Mucosa of rectum (tissue), 2 donors: Measurements from ENCODE around the gene NUBP2.

Source experiments
- H3K27ac ChIP-seq, 2 donors: one replicate each; pipeline ENCODE4 v1.7.0; 2013; ENCODE audit warnings: inconsistent platforms in 2 of 2, low read depth in 2 of 2, low read length in 2 of 2
- H3K27me3 ChIP-seq, 2 donors: one replicate each; pipeline ENCODE4 v1.7.0; 2013; ENCODE audit warnings: low read length in 2 of 2; ENCODE audit not compliant: control insufficient read depth in 2 of 2, insufficient read depth in 2 of 2
- H3K36me3 ChIP-seq, 2 donors: one replicate each; pipeline ENCODE4 v1.7.0; 2013; ENCODE audit warnings: low read length in 2 of 2; ENCODE audit not compliant: control insufficient read depth in 2 of 2, insufficient read depth in 2 of 2
- H3K4me1 ChIP-seq, 2 donors: one replicate each; pipeline ENCODE4 v1.7.0; 2013; ENCODE audit warnings: low read length in 2 of 2, mild to moderate bottlenecking in 1 of 2; ENCODE audit not compliant: control insufficient read depth in 2 of 2, insufficient read depth in 2 of 2
- H3K4me3 ChIP-seq, 2 donors: one replicate each; pipeline ENCODE4 v1.7.0; 2013; ENCODE audit warnings: low read length in 2 of 2
- H3K9ac ChIP-seq, 2 donors: one replicate each; pipeline ENCODE4 v1.7.0; 2013; ENCODE audit warnings: low read length in 2 of 2, low read depth in 1 of 2, mild to moderate bottlenecking in 1 of 2
- H3K9me3 ChIP-seq, 2 donors: one replicate each; pipeline ENCODE4 v1.7.0; 2013; ENCODE audit warnings: low read length in 2 of 2; ENCODE audit not compliant: control insufficient read depth in 2 of 2
- donor health status: healthy.
- donor health status: Normal muscosa, but diverticular disease.

Gene NUBP2

GRCh38 chr16:1782408-1783264 is at the start of gene NUBP2, which contains the start of gene SPSB3:
Gene NUBP2 (plus strand): TSS chr16:1782960. CDS start chr16:1783021, 61 bp downstream.
Gene SPSB3 (minus strand): TSS chr16:1782571. CDS start chr16:1781483, 1,088 bp downstream.
- H3K4me1 ChIP-seq, result peaks cover 15 to 17% of the 10 kb centered on the region in 2 donors
- peak within 1 kb of the TSS; percentile 80 to 86 for H3K27ac ChIP-seq
- H3K36me3 ChIP-seq, result peaks cover 11 to 19% of the 10 kb centered on the region in 2 donors
- peak within 1 kb of the TSS; percentile 79 to 85 for H3K4me3 ChIP-seq
- H3K27me3 ChIP-seq, result no peaks in the 10 kb centered on the region
- peak within 1 kb of the TSS; percentile 73 to 78 for H3K9ac ChIP-seq
- no peaks in the 10 kb centered on the region for H3K9me3 ChIP-seq

DNA sequence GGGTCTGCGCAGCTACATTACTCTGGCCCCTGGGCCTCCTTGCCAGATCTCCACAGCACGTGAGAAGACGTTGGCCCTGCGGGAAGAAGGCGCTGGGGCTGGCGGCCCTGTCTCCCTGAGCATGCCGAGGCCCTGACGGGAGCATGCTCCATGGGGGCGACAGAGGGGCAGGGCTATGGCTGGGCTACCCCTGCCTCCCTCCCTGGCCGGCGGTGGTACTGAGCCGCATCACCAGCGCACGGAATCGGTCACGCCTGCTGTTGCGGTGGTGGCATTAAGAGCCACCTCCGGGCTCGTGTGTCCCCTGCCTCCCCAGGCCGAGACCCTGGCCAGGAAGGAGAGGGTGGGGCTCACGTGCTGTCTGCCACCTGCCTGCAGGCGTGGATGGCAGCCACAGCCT is 48.6 kb upstream of the NUBP2 start:
- H3K27me3 ChIP-seq, result no peaks in the 10 kb centered on the region
- H3K4me3 ChIP-seq, result no peak overlapping the region
- H3K27ac ChIP-seq, result no peak overlapping the region
- no peak overlapping the region for H3K9ac ChIP-seq
- H3K4me1 ChIP-seq, result no peaks in the 10 kb centered on the region
- H3K36me3 ChIP-seq, result peaks cover 25 to 34% of the 10 kb centered on the region in 2 donors
- H3K9me3 ChIP-seq, result no peaks in the 10 kb centered on the region

DNA sequence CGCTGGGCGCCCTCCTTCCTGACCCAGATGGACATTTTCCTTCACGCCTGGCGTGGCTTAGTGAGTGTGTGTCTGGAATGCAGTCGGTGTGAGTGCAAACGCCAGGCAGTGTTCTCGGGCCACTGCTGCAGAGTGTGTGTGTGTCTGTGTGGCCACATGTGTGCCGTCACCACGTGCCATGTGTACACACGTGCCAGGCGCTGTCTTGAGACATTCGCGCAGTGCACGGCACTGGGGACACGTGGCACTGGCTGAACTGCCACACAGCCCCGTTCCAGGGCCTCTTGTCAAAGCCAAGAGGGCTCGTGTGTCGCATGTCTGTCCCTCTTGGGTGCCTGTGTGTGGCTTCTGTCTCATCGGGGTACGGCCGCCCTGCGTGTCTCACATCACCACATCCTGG is 47.9 kb upstream of the NUBP2 start:
- no peak overlapping the region for H3K27ac ChIP-seq
- no peak overlapping the region for H3K4me3 ChIP-seq
- H3K9ac ChIP-seq, result no peak overlapping the region
- H3K9me3 ChIP-seq, result no peaks in the 10 kb centered on the region
- peaks cover 23 to 31% of the 10 kb centered on the region in 2 donors for H3K36me3 ChIP-seq
- H3K4me1 ChIP-seq, result no peaks in the 10 kb centered on the region
- H3K27me3 ChIP-seq, result no peaks in the 10 kb centered on the region

- no peaks in the 10 kb centered on the region for H3K4me1 ChIP-seq
- H3K4me3 ChIP-seq, result no peak overlapping the region
- H3K36me3 ChIP-seq, result peaks cover 15 to 25% of the 10 kb centered on the region in 2 donors
- no peak overlapping the region for H3K9ac ChIP-seq
- no peak overlapping the region for H3K27ac ChIP-seq
- H3K27me3 ChIP-seq, result no peaks in the 10 kb centered on the region
- H3K9me3 ChIP-seq, result no peaks in the 10 kb centered on the region
Observed at GRCh38 chr16:1740234-1740633, 42.5 kb upstream of the NUBP2 start.

DNA sequence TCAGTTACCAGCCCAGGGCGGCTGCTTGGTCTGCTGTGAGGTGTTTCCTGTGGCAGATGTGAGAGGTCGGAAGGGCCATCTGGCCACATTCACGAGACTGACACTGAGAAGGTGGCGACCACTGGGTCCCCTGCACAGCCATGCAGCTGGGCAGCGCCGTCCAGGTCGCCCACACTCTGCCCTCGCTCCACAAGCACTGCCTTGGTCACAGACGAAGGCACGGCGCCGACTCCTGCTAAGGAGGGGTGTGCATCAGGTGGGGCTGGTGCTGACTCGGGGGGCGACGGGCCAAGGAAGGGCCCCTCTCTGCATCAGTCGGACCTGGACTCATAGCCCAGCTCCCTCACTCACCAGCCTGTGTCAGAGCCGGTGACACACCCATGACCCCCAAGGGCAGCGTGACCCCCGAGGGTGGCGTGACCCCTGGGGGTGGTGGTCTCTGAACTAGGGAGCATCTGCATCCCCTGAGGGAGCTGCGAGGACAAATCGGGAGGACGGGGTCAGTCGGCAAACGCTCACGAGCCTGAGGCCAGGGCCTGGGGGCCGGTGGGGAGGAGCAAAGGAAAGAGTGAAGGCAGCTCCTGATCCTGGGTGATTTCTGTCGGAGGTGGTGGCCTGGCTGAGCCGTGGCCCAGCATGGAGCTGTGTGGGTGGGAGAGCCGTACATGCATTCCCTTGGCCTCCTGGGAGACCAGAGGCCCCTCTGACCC is 41.8 kb upstream of the NUBP2 start:
- Histone ChIP-seq H3K4me3 (no peak overlapping the region), H3K27me3 (no peaks in the 10 kb centered on the region), H3K36me3 (peaks cover 18 to 30% of the 10 kb centered on the region in 2 donors), H3K4me1 (no peaks in the 10 kb centered on the region), H3K27ac (no peak overlapping the region), H3K9ac (no peak overlapping the region), H3K9me3 (no peaks in the 10 kb centered on the region)

DNA sequence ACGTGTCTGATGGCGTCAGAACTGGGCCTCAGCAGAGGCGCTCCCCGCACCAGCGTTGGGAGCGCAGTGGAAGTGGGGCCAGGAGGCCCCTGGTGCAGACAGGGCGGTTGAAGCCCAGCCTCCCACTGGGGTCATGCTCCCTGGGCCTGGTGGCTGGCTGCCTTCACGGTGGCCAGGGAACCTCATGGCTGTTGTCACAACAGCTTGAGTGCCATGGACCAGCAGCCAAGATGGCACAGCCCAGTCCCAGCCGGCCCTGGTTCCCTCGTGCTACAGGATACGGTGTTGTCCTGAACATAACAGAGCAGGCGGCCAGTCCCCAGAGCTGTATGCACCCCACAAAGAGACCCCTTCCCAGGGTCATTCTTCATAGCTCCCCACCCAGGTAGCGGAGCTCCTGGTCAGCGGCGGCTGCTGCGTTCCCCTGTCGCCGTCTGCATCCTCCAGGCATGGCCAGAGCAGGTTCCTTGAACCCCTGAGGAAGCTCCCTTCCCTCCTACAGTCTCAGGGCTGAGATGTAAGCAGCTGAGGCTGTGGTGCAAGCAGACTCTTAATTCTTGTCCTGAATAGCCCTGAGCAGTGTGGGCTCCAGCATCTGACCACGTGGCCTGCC is 41.1 kb upstream of the NUBP2 start:
- peaks cover 19 to 30% of the 10 kb centered on the region in 2 donors for H3K36me3 ChIP-seq
- H3K27ac ChIP-seq, result no peak overlapping the region
- no peaks in the 10 kb centered on the region for H3K4me1 ChIP-seq
- no peak overlapping the region for H3K4me3 ChIP-seq
- H3K27me3 ChIP-seq, result no peaks in the 10 kb centered on the region
- no peak overlapping the region for H3K9ac ChIP-seq
- no peaks in the 10 kb centered on the region for H3K9me3 ChIP-seq

GRCh38 chr16:1743376-1744337 is 39.1 kb upstream of the NUBP2 start:
- peaks cover 38 to 46% of the 10 kb centered on the region in 2 donors for H3K36me3 ChIP-seq

GRCh38 chr16:1744338-1744840 is 38.4 kb upstream of the NUBP2 start:
- Histone ChIP-seq H3K4me3 (no peak overlapping the region), H3K4me1 (no peaks in the 10 kb centered on the region), H3K27me3 (no peaks in the 10 kb centered on the region), H3K27ac (no peak overlapping the region), H3K9me3 (no peaks in the 10 kb centered on the region), H3K9ac (no peak overlapping the region), H3K36me3 (peaks cover 45 to 53% of the 10 kb centered on the region in 2 donors)

More at GRCh38 chr16:1743376-1744337, 39.1 kb upstream of the NUBP2 start:
- H3K4me3 ChIP-seq, result no peak overlapping the region
- no peaks in the 10 kb centered on the region for H3K9me3 ChIP-seq
- H3K27me3 ChIP-seq, result no peaks in the 10 kb centered on the region
- no peak overlapping the region for H3K27ac ChIP-seq
- H3K4me1 ChIP-seq, result no peaks in the 10 kb centered on the region
- no peak overlapping the region for H3K9ac ChIP-seq

DNA sequence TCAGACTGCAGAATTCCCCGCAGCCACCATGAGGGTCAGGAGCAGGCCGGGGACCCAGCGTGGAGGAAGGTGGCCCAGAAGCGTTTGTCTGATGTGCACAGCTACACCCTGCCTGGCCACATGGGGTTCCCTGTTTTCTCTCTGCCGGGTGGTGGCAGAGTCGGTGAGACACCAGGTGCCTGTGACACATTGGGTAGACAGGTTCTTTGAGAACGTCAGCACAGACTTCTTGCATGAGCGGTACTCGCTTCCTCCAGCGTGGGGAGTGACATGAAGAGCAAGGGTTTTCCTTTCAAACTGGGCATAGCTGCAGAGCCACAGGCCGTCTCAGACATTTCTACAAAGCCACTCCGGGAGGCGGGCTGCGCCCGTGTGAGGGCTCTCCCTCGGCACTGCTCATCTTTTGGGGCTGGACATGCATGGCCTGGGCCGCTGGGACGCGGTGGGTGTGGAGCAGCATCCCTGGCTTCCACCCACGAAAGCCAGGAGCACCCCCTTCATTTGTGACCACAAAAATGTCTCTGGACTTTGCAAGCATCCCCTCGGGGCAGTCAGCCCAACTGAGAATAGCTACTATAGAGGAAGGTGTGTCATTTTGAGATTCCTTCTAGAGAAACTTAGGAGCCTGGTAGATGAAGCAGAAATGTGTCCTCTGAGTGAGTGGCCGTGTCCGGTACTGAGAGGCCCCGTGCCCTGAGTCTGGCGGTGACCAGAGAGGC is 37.4 kb upstream of the NUBP2 start:
- Histone ChIP-seq H3K36me3 (peaks cover 44 to 51% of the 10 kb centered on the region in 2 donors), H3K9ac (no peak overlapping the region), H3K27ac (no peak overlapping the region), H3K4me1 (no peaks in the 10 kb centered on the region), H3K4me3 (no peak overlapping the region), H3K27me3 (no peaks in the 10 kb centered on the region), H3K9me3 (no peaks in the 10 kb centered on the region)
